Stimulated activated CD8-positive, alpha-beta memory T cell treated with anti-CD3 and anti-CD28 coated beads, Interleukin-4, amount 100 ng/mL, for 4 hours (primary cell): ENCODE data around the gene GDA.

ENCODE experiments used
- DNase-seq, 2 donors: peaks; one replicate each; pipeline ENCODE4 v3.0.0-alpha.2; 2020; ENCODE audit warnings: low read depth in 2 of 2, low spot score in 1 of 2

The GDA gene

GRCh38 chr9:72150127-72150526 lies 887 bp downstream of the GDA start:
- no peak for DNase-seq

GRCh38 chr9:72150661-72151060 lies 1.4 kb downstream of the GDA start:
- DNase-seq, result no peak

GRCh38 chr9:72151104-72151503 lies 1.9 kb downstream of the GDA start:
- DNase-seq, result no peak

GRCh38 chr9:72154468-72155285 lies 5.4 kb downstream of the GDA start:
- no peak for DNase-seq

GRCh38 chr9:72155301-72155700 lies 6.1 kb downstream of the GDA start:
- DNase-seq, result no peak

- no peak for DNase-seq
Observed at GRCh38 chr9:72156586-72156985, 7.3 kb downstream of the GDA start.

GRCh38 chr9:72158680-72159079 lies 9.4 kb downstream of the GDA start:
- DNase-seq, result no peak

- DNase-seq, result no peak
Observed at GRCh38 chr9:72160446-72161123, 11.3 kb downstream of the GDA start.

- DNase-seq, result no peak
Observed at GRCh38 chr9:72165326-72165725, 16.1 kb downstream of the GDA start.

GRCh38 chr9:72165821-72166547 lies 16.7 kb downstream of the GDA start:
- DNase-seq, result no peak

- no peak for DNase-seq
Observed at GRCh38 chr9:72168075-72168474, 18.8 kb downstream of the GDA start.

GRCh38 chr9:72169178-72169577 lies 19.9 kb downstream of the GDA start:
- no peak for DNase-seq

- no peak for DNase-seq
Observed at GRCh38 chr9:72173080-72173479, 23.8 kb downstream of the GDA start.

- DNase-seq, result no peak
Observed at GRCh38 chr9:72185561-72185960, 36.3 kb downstream of the GDA start.

- DNase-seq, result no peak
Observed at GRCh38 chr9:72187121-72187695, 38.0 kb downstream of the GDA start.

- no peak for DNase-seq
Observed at GRCh38 chr9:72188232-72188631, 39.0 kb downstream of the GDA start.

- DNase-seq, result no peak
Observed at GRCh38 chr9:72193478-72193881, 44.2 kb downstream of the GDA start.

- no peak for DNase-seq
Observed at GRCh38 chr9:72199238-72199637, 50.0 kb downstream of the GDA start.

- DNase-seq, result no peak
Observed at GRCh38 chr9:72200452-72200851, 51.2 kb downstream of the GDA start.

- DNase-seq, result no peak
Observed at GRCh38 chr9:72202009-72202408, 52.8 kb downstream of the GDA start.

GRCh38 chr9:72203205-72203803 lies 54.1 kb downstream of the GDA start:
- no peak for DNase-seq
